H1 (cell line): ENCODE data around the gene PPP1CA. TPM values are rescaled to one million over a fixed set of nuclear protein-coding genes. Genes with fewer than 3 reads are reported as not detected.

Experiments
- CREB1 ChIP-seq: IDR thresholded peaks from 2 replicates; pipeline ENCODE4 v1.6.1; 2012; ENCODE audit warnings: inconsistent platforms
- CTBP2 ChIP-seq: IDR thresholded peaks from 2 replicates; pipeline ENCODE4 v1.7.0; 2011; ENCODE audit warnings: borderline replicate concordance, mild to moderate bottlenecking, moderate library complexity, mixed read lengths, low read length; ENCODE audit not compliant: insufficient read depth, insufficient read length
- EGR1 ChIP-seq: IDR thresholded peaks from 2 replicates; pipeline ENCODE4 v1.6.1; 2011; ENCODE audit warnings: low read depth, low read length, borderline replicate concordance
- EP300 ChIP-seq, 2 experiments: IDR thresholded peaks; 1 replicate in 1 of 2; 2 replicates in 1 of 2; pipeline ENCODE4 v1.6.1; 2011 to 2012; ENCODE audit warnings: low read depth in 2 of 2, low read length in 2 of 2, mild to moderate bottlenecking in 2 of 2, borderline replicate concordance in 1 of 2, inconsistent platforms in 1 of 2, moderate library complexity in 1 of 2
- EZH2 ChIP-seq: fragments of 200-600 bp; sonication (generic); IDR thresholded peaks from 2 replicates; pipeline ENCODE4 v1.7.1; 2012; ENCODE audit warnings: low read depth, mild to moderate bottlenecking, moderate library complexity, low read length, inconsistent platforms; ENCODE audit not compliant: severe bottlenecking
- GABPA ChIP-seq: IDR thresholded peaks from 2 replicates; pipeline ENCODE4 v1.6.1; 2011; ENCODE audit warnings: mild to moderate bottlenecking, low read length, moderate library complexity, borderline replicate concordance; ENCODE audit not compliant: insufficient read depth
- HDAC6 ChIP-seq: IDR thresholded peaks from one replicate; pipeline ENCODE4 v1.7.1; 2012; ENCODE audit warnings: low read depth, mild to moderate bottlenecking, inconsistent platforms, low read length, moderate library complexity
- KDM1A ChIP-seq: fragments of 200-600, 300-600 bp; sonication (generic); IDR thresholded peaks from 2 replicates; pipeline ENCODE4 v1.7.1; 2016; ENCODE audit warnings: mild to moderate bottlenecking, low read length, borderline replicate concordance
- MAFK ChIP-seq: IDR thresholded peaks from 2 replicates; pipeline ENCODE4 v1.6.1; 2012; ENCODE audit warnings: low read depth, mild to moderate bottlenecking, improper control_type of control experiment, low read length
- NANOG ChIP-seq: IDR thresholded peaks from 2 replicates; pipeline ENCODE4 v1.6.1; 2011; ENCODE audit warnings: low read length, low read depth, mild to moderate bottlenecking, inconsistent platforms; ENCODE audit not compliant: insufficient read depth, poor library complexity, severe bottlenecking
- PHF8 ChIP-seq: fragments of 200-600 bp; sonication (generic); conservative IDR thresholded peaks from 2 replicates; pipeline ENCODE4 v1.7.1; 2012; ENCODE audit warnings: low read depth, mild to moderate bottlenecking, inconsistent platforms, low read length, moderate library complexity
- POLR2A ChIP-seq, 2 experiments: IDR thresholded peaks; 1 replicate in 1 of 2; 2 replicates in 1 of 2; pipeline ENCODE4 v1.6.1; 2011; ENCODE audit warnings: low read depth in 2 of 2, low read length in 2 of 2, mild to moderate bottlenecking in 2 of 2; ENCODE audit errors: control extremely low read depth in 1 of 2
- POU5F1 ChIP-seq: IDR thresholded peaks from 2 replicates; pipeline ENCODE4 v1.6.1; 2011; ENCODE audit warnings: low read depth, mild to moderate bottlenecking, low read length, moderate library complexity
- RAD21 ChIP-seq, 2 experiments: IDR thresholded peaks in 1 of 2; conservative IDR thresholded peaks in 1 of 2; 2 replicates each; pipeline ENCODE4 v1.6.1; 2011; ENCODE audit warnings: low read depth in 2 of 2, low read length in 2 of 2, improper control_type of control experiment in 1 of 2, inconsistent platforms in 1 of 2, mild to moderate bottlenecking in 1 of 2, moderate library complexity in 1 of 2
- SAP30 ChIP-seq: fragments of 300-600 bp; sonication (generic); IDR thresholded peaks from 2 replicates; pipeline ENCODE4 v1.7.1; 2012; ENCODE audit warnings: low read length, moderate library complexity, mild to moderate bottlenecking, inconsistent platforms; ENCODE audit not compliant: insufficient read depth, insufficient replicate concordance
- SP2 ChIP-seq: IDR thresholded peaks from 2 replicates; pipeline ENCODE4 v1.6.1; 2012; ENCODE audit warnings: mild to moderate bottlenecking, low read length, inconsistent platforms
- SUZ12 ChIP-seq: fragments of 200-600 bp; sonication (generic); IDR thresholded peaks from 2 replicates; pipeline ENCODE4 v1.6.1; 2012; ENCODE audit warnings: mild to moderate bottlenecking, inconsistent platforms, low read length, moderate library complexity, mixed read lengths
- ZNF274 ChIP-seq: IDR thresholded peaks from 2 replicates; pipeline ENCODE4 v1.7.0; 2012; ENCODE audit warnings: low read length, borderline replicate concordance; ENCODE audit errors: extremely low read depth
- polyA plus RNA-seq, 7 experiments: library from polyadenylated mRNA; depleted of rRNA in 3 of 7; stranded (reverse) in 5 of 7; unstranded in 2 of 7; fragments of >200 nt in 5 of 7; fragments of 200-250 nt in 2 of 7; gene quantifications; 1 replicate in 5 of 7; 2 replicates in 1 of 7; 4 replicates in 1 of 7; pipeline versions ENCODE4 v1.2.1 to v1.2.3, GENCODE V29; 2011 to 2013; ENCODE audit warnings: missing spikeins in 2 of 7, mixed read lengths in 2 of 7
- total RNA-seq: library from RNA; stranded (reverse); fragmentation: NEBNext Ultra II Directional; extraction: Animal tissue kit (Norgen Biotek cat#: 25700); gene quantifications from 2 replicates; pipeline ENCODE4 v1.2.1, GENCODE V29; 2021
- TF ChIP-seq, protein P1 (sequence below), 3 experiments: IDR thresholded peaks; 1 replicate in 2 of 3; 2 replicates in 1 of 3; pipeline versions ENCODE4 v1.5.1 to v1.6.1; 2011; ENCODE audit warnings: low read length in 3 of 3, mild to moderate bottlenecking in 3 of 3, inconsistent platforms in 2 of 3, low read depth in 1 of 3, moderate library complexity in 1 of 3; ENCODE audit not compliant: insufficient read depth in 1 of 3; ENCODE audit errors: control extremely low read depth in 1 of 3

The PPP1CA gene
- total and polyA plus RNA-seq, 2 of the 8 experiments (the other 6 are each of a cell fraction or from before 2014, with no cell fraction given), result 198 to 359 TPM

GRCh38 chr11:67391304-67392182, 10.1 kb downstream of the PPP1CA start, which contains the start of gene RAD9A (continued):
- TF ChIP-seq POU5F1, result 0 out of 2 replicates have a peak, but pooled peaks have one; percentile 52
- TF ChIP-seq EGR1, result peak; percentile 66
- no peak for TF ChIP-seq CTBP2
- TF ChIP-seq EP300 (IDR thresholded peaks at IDR 0.05; ENCODE audit: borderline replicate concordance in 1 of 2, low read depth in 2 of 2, low read length in 2 of 2), result peak in 1 of 2 experiments; percentile 78; a peak in 2 of 3 replicates
- TF ChIP-seq EZH2, result no peak
- TF ChIP-seq SAP30, result peak; percentile 21
- TF ChIP-seq PHF8, result peak; percentile 80
- TF ChIP-seq KDM1A, result no peak
- TF ChIP-seq CREB1, result peak; percentile 77
- no peak for TF ChIP-seq NANOG
- TF ChIP-seq MAFK, result no peak; the same call in 1 of the 2 replicates
- TF ChIP-seq ZNF274, result no peak
- no peak for TF ChIP-seq GABPA
- peak in 1 of 2 experiments; percentile 1; a peak in 1 of 4 replicates for TF ChIP-seq RAD21 (IDR thresholded peaks at IDR 0.05 in 1 of 2, conservative IDR thresholded peaks at IDR 0.05 in 1 of 2; ENCODE audit: low read depth in 2 of 2, low read length in 2 of 2)
- TF ChIP-seq HDAC6, result no peak
- TF ChIP-seq, protein P1, sequence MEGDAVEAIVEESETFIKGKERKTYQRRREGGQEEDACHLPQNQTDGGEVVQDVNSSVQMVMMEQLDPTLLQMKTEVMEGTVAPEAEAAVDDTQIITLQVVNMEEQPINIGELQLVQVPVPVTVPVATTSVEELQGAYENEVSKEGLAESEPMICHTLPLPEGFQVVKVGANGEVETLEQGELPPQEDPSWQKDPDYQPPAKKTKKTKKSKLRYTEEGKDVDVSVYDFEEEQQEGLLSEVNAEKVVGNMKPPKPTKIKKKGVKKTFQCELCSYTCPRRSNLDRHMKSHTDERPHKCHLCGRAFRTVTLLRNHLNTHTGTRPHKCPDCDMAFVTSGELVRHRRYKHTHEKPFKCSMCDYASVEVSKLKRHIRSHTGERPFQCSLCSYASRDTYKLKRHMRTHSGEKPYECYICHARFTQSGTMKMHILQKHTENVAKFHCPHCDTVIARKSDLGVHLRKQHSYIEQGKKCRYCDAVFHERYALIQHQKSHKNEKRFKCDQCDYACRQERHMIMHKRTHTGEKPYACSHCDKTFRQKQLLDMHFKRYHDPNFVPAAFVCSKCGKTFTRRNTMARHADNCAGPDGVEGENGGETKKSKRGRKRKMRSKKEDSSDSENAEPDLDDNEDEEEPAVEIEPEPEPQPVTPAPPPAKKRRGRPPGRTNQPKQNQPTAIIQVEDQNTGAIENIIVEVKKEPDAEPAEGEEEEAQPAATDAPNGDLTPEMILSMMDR (IDR thresholded peaks at IDR 0.05; ENCODE audit: control extremely low read depth in 1 of 3, insufficient read depth in 1 of 3, low read depth in 1 of 3, low read length in 3 of 3), result no peak
- TF ChIP-seq SP2, result no peak
- peak in 1 of 2 experiments; percentile 56; a peak in 2 of 3 replicates for TF ChIP-seq POLR2A (IDR thresholded peaks at IDR 0.05; ENCODE audit: control extremely low read depth in 1 of 2, low read depth in 2 of 2, low read length in 2 of 2)
- TF ChIP-seq SUZ12, result no peak
